HCT116 (cell line): ENCODE measurements around the gene ARSB.

Experiments
- CEBPB ChIP-seq: IDR thresholded peaks from 2 replicates; pipeline ENCODE4 v1.6.1; 2012; ENCODE audit warnings: low read depth
- EZH2phosphoT487 ChIP-seq: fragments of 200-600 bp; IDR thresholded peaks from 2 replicates; pipeline ENCODE4 v1.6.1; 2018; ENCODE audit warnings: antibody characterized with exemption, borderline replicate concordance
- POLR2A ChIP-seq: IDR thresholded peaks from 2 replicates; pipeline ENCODE4 v1.7.0; 2011; ENCODE audit warnings: borderline replicate concordance; ENCODE audit not compliant: insufficient read depth, insufficient read length; ENCODE audit errors: extremely low read depth

DNA sequence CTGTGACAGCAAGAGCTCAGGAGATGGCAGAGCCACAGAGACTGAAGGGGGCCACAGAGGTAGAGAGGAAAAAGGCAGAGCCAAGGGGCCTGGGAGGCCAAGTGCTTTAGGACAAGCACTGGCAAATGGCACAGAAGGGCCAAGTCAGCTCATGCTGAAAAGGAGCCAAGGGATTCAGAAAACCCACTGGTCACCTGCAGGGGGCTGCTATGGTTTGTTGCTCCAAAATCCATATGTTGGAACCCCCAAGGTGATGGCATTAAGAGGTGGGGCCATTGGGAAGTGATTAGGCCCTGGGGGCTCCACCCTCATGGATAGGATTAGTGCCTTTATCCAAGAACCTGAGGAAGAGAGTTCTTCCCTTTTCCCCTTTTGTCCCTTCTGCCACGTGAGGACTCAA, 165.4 kb downstream of the ARSB start:
- TF ChIP-seq EZH2phosphoT487, result no peak
- TF ChIP-seq CEBPB, result no peak
- TF ChIP-seq POLR2A, result no peak
